SK-N-MC (cell line): ENCODE measurements around the gene NINL.

Experiments used
- EZH2 ChIP-seq: fragments of 200-600 bp; sonication (generic); IDR thresholded peaks from one replicate; pipeline ENCODE4 v1.6.1; 2017; ENCODE audit warnings: antibody characterized with exemption
- POLR2AphosphoS5 ChIP-seq: IDR thresholded peaks from 2 replicates; pipeline ENCODE4 v1.6.1; 2012; ENCODE audit warnings: mild to moderate bottlenecking, low read depth, low read length, borderline replicate concordance

DNA sequence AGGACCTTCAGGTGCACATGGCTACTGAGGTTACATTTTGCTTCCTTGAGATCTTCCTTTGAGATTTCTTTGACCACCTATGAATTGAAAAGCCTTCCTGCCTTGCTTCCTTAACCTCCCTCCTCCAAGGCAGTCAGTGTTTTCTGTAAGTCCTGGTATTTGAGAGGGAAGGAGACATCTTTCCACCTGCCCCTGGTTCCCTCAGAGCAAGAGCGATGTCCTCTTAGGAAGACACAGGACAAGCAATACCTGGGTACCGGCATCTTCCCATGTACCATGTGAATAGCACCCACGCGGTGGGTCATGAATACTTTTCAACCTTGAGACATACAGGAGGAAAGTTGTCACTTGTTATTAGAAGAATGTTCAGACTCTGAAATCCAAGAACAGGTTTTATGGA lies 140.8 kb downstream of the NINL start:
- no peak for TF ChIP-seq EZH2
- TF ChIP-seq POLR2AphosphoS5 = no peak
